Cardiac fibroblast (primary cell): ENCODE data around the gene GGT7.

Experiments
- DNase-seq, 2 donors: peaks; one replicate each; pipeline versions ENCODE4 v3.0.0 to v3.0.0-alpha.2; 2010; ENCODE audit warnings: low read depth in 2 of 2
- H3K4me3 ChIP-seq, 2 donors: replicated peaks in 1 of 2; 1 replicate in 1 of 2; 2 replicates in 1 of 2; pipeline ENCODE4 v1.5.1; 2011; ENCODE audit warnings: low read depth in 2 of 2, low read length in 2 of 2, mild to moderate bottlenecking in 2 of 2, moderate library complexity in 1 of 2
- TF ChIP-seq, protein P1 (sequence below): IDR thresholded peaks from one replicate; pipeline ENCODE4 v1.5.1; 2011; ENCODE audit warnings: low read depth, mild to moderate bottlenecking, low read length, inconsistent platforms

GGT7 gene

DNA sequence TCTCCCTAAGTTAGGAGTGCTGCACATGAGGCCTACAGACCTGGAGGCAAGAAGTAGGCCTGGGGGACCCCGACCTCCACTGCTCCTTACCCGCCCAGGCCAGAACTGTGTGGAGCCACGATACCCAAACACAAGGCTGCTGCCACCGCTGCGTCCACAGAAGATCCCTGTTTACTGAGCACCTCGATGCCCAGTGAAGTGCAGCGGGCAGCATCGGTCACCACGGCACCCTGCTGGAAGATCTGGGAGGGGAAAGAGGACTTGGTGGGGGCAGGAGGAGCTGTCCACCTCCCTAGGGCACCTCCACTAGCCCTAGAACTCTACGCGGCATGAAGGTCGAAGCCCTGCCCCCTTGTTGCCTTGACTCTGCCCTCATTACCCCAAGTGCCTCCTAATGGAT is 9.9 kb downstream of the GGT7 start:
- TF ChIP-seq, protein P1, sequence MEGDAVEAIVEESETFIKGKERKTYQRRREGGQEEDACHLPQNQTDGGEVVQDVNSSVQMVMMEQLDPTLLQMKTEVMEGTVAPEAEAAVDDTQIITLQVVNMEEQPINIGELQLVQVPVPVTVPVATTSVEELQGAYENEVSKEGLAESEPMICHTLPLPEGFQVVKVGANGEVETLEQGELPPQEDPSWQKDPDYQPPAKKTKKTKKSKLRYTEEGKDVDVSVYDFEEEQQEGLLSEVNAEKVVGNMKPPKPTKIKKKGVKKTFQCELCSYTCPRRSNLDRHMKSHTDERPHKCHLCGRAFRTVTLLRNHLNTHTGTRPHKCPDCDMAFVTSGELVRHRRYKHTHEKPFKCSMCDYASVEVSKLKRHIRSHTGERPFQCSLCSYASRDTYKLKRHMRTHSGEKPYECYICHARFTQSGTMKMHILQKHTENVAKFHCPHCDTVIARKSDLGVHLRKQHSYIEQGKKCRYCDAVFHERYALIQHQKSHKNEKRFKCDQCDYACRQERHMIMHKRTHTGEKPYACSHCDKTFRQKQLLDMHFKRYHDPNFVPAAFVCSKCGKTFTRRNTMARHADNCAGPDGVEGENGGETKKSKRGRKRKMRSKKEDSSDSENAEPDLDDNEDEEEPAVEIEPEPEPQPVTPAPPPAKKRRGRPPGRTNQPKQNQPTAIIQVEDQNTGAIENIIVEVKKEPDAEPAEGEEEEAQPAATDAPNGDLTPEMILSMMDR = no peak
- DNase-seq = no peak
- no peak overlapping the region for H3K4me3 ChIP-seq

DNA sequence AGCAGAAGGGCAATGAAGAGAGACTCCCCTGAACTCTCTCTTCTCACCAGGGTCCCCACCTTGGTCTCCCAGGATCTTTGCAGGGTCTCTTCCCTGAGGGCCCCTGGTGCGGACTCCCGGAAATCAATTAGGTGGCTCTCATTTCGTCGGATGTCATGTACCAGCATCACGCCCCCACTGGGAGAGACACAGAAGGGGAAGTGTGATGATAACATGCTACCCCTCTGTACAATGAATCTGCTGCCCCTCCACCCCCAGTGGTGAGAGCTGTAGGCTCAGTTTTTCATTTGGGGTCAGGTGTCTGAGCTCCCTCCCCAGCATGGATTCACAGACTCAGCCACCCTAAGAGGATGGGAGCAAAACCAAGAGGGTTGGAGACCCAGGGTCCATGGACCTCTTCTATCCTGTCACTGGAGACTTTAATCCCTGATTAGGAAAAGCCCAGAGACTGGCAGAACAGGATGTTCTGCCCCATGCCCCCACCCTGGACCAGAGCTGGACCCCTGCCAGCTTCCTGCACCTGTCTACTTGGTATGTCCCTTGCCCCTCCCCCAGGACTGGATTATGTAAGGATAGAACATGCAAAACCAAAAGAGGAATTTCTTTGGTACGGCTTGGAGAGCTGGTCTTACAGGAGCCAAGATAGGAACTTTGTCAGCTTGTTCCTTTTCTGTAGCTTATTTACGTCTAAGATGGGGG is 11.1 kb downstream of the GGT7 start:
- TF ChIP-seq, protein P1 = no peak
- DNase-seq = no peak
- no peak overlapping the region for H3K4me3 ChIP-seq

DNA sequence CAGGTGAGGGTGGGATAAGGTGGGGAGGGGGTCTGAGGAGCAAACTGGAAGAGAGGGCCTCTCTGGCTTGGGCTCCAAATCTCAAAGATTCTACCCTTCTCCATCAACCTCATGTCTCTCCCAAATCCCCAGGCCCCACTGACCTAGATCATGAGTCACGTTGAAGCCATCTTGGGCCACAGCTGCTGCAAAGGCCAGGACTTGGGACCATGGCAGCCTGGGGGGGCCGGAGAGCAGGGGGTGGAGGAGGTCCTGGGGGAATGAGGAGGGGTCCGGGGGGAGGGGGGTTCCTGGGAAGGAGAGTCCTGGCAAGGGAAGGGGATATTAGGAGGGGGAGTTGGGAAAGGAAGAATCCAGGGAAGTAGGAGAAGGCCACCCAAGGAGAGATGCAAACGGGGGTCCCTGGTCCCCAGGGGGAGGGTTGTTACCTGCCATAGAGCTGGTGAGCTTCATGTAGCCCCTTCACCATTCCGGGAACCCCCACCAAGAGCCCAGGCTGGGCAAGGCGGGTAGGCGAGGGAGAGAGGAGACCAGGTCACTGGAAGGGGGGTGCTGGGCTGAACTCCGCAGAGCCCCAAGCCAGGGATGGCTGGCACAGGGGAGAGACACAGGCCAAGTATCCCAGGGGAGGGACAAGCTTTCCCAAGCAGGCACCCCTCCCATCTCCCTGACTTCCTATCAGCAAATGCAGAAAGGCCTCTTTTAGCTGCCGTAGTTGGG is 12.7 kb downstream of the GGT7 start:
- TF ChIP-seq, protein P1 = no peak
- no peak overlapping the region for H3K4me3 ChIP-seq
- DNase-seq = no peak

DNA sequence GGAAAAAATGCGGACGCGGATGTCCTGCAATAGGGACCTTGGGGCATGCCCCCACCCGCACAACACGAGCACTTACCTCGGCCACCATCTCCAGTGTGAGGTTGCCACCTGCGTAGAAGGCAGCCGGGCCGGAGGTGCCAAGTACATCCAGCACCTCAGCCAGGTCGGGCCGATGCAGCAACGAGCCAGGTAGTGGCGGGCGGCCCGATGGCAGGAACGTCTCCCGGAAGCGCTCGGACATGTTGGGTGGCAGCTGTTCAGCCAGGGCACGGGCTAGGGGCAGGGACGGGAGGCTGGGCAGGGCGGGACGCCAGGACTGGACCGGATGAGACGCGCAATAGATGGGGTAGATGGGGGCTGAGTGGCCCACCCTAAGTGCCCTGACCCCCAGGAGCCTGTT is 13.3 kb downstream of the GGT7 start:
- DNase-seq = no peak
- TF ChIP-seq, protein P1 = no peak
- no peak overlapping the region for H3K4me3 ChIP-seq

DNA sequence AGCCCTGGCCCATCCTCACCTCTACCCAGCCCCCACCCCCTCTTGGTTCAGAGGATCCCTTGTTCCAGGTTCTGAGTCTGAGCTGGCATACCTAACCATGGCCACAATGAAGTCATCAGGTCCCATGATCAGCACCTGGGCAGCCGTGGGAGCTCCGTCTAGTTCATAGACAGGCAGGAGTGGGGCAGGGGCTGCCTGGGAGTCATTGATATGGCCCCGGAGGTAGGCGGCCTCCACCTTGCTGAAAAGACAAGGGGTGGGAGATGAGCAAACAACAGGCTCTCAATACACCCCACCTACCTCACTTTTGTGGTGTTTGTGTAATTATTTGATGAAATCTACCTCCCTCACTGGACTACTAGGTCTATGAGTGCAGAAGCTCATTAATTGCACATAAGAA is 20.4 kb downstream of the GGT7 start:
- H3K4me3 ChIP-seq = no peak overlapping the region
- DNase-seq = no peak
- TF ChIP-seq, protein P1 = no peak

DNA sequence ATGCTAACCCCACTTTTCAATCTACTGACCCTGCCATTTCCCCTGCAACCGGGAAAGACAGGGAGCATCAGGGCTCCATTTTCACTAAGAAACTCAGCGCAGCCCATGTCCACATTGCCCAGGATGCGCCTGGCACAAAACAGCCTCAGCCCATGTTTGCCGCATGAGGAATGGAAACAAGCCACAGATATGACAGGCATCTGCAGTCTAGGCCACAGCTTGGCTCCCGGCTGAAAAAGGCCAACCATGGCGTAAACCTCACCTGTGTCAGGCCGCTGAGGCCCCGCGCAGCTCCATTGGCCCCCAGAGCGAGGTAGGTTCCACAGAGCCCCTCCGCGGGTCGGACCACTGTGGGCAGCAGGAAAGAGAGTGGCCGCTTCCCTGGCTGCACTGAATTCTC is 21.7 kb downstream of the GGT7 start:
- DNase-seq = no peak
- H3K4me3 ChIP-seq = no peak overlapping the region
- TF ChIP-seq, protein P1 = no peak
